Caco-2 (cell line): ENCODE measurements around the gene SNX12. TPM values are rescaled to one million over a fixed set of nuclear protein-coding genes. Genes with fewer than 3 reads are reported as not detected.

Experiments used
- BruUV-seq: library from RNA; stranded (reverse); fragments of 400-500 nt; replicated peaks from 2 replicates; lab custom pipeline; 2021; lab: Mats Ljungman, UMichigan
- CTCF ChIA-PET: fragments of 300-600 bp; sonication (Branson Sonifier 250); formaldehyde crosslinking; loops from one replicate; lab custom pipeline; 2022; ENCODE audit warnings: antibody characterized with exemption; lab: Charles Lee
- POLR2A ChIA-PET: fragments of 300-600 bp; sonication (Branson Sonifier 250); formaldehyde crosslinking; loops from one replicate; lab custom pipeline; 2022; ENCODE audit warnings: antibody characterized with exemption; lab: Charles Lee
- DNase-seq, 2 experiments: peaks; one replicate each; pipeline versions ENCODE4 v3.0.0 to v3.0.0-alpha.2; 2020 to 2022
- H3K27me3 ChIP-seq: replicated peaks from 2 replicates; pipeline ENCODE4 v1.6.0; 2011; ENCODE audit warnings: low read length; ENCODE audit not compliant: control insufficient read depth, insufficient read depth
- H3K36me3 ChIP-seq: 2 replicates; pipeline ENCODE4 v1.5.1; 2011; ENCODE audit warnings: low read length; ENCODE audit not compliant: control insufficient read depth, insufficient read depth
- H3K4me1 ChIP-seq: fragments of 250-450 bp; sonication (Bioruptor Pico); 2 replicates; pipeline ENCODE4 v1.5.1; 2020; ENCODE audit warnings: mild to moderate bottlenecking
- H3K4me3 ChIP-seq: 2 replicates; pipeline ENCODE4 v1.5.1; 2011; ENCODE audit warnings: low read depth, mild to moderate bottlenecking, control low read depth, low read length
- H3K9me3 ChIP-seq: fragments of 250-450 bp; sonication (Bioruptor Pico); 2 replicates; pipeline ENCODE4 v1.5.1; 2020; ENCODE audit warnings: mild to moderate bottlenecking, moderate library complexity
- H3K27ac Mint-ChIP-seq: one replicate; pipeline ENCODE4 v1.8.0; 2022; ENCODE audit warnings: mixed read lengths; ENCODE audit not compliant: unreplicated experiment
- H3K27me3 Mint-ChIP-seq: one replicate; pipeline ENCODE4 v1.8.0; 2022; ENCODE audit warnings: mixed read lengths; ENCODE audit not compliant: insufficient read depth, unreplicated experiment
- H3K36me3 Mint-ChIP-seq: one replicate; pipeline ENCODE4 v1.8.0; 2022; ENCODE audit warnings: mild to moderate bottlenecking, mixed read lengths; ENCODE audit not compliant: insufficient read depth, unreplicated experiment
- H3K4me1 Mint-ChIP-seq: one replicate; pipeline ENCODE4 v1.8.0; 2022; ENCODE audit warnings: low read depth, mixed read lengths; ENCODE audit not compliant: unreplicated experiment
- H3K4me3 Mint-ChIP-seq: one replicate; pipeline ENCODE4 v1.8.0; 2022; ENCODE audit warnings: mild to moderate bottlenecking, moderate library complexity, mixed read lengths; ENCODE audit not compliant: unreplicated experiment
- H3K9me3 Mint-ChIP-seq: one replicate; pipeline ENCODE4 v1.8.0; 2022; ENCODE audit warnings: mixed read lengths; ENCODE audit not compliant: unreplicated experiment
- intact Hi-C: fragments of 100-400 bp; cut with micrococcal nuclease; formaldehyde crosslinking; loops from one replicate; pipeline ENCODE4 v1.10.0; 2022; ENCODE audit not compliant: unreplicated experiment
- total RNA-seq: library from RNA; stranded (reverse); gene quantifications from 2 replicates; pipeline ENCODE4 v1.2.3, GENCODE V29; 2022
- TF ChIP-seq, protein P1 (sequence below), 2 experiments: fragments of 200-600 bp in 1 of 2; IDR thresholded peaks; 1 replicate in 1 of 2; 2 replicates in 1 of 2; pipeline versions ENCODE4 v1.5.1 to v1.8.0; 2011 to 2022; ENCODE audit warnings: antibody characterized with exemption in 1 of 2, control low read depth in 1 of 2, inconsistent platforms in 1 of 2, low read depth in 1 of 2, low read length in 1 of 2, mild to moderate bottlenecking in 1 of 2, moderate library complexity in 1 of 2; ENCODE audit not compliant: insufficient read depth in 1 of 2, severe bottlenecking in 1 of 2, unreplicated experiment in 1 of 2

The SNX12 gene
- total RNA-seq, 1 experiment from 2014 or later: 88.0 TPM

DNA sequence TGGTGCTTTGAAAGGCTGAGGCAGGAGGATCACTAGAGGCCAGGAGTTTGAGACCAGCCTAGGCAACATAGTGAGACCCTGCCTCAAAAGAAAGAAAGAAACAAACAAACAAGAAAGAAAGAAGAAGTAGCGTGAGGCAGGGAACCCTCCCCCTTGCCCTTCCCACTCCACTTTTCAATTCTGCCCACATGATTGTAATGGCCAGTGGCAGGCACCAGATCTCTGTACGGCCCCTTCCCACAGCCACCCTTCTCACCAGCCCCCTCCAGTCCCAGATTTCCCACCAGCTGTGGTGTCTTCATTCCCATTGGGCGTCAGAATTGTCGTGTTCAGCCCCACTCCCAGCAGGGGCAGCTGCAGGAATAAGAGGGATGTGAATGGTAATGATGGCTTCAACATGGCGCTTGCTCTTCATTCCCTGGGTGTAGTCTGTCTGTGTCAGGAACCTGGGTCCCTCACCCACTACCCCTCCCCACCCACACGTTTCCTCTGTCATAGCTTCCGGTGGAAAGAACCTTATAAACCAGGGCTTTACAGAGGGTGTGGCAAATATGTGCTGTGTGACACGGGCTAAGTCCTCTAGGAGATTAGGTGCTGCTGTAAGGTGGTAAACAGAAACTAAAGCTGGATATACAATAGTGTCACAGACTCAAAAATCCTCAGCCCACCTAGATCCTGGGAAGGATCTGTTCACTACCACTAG is 43.2 kb upstream of the SNX12 start, which contains the start of gene IL2RG:
Gene IL2RG (minus strand): TSS at position 437 of the 703 bp plus-strand sequence. CDS start 38 bp downstream, at position 399.
- Mint-ChIP-seq H3K36me3 (peaks cover 6% of the 10 kb centered on the region), H3K27me3 (no peaks in the 10 kb centered on the region)
- BruUV-seq: TSS peak; percentile 67

DNA sequence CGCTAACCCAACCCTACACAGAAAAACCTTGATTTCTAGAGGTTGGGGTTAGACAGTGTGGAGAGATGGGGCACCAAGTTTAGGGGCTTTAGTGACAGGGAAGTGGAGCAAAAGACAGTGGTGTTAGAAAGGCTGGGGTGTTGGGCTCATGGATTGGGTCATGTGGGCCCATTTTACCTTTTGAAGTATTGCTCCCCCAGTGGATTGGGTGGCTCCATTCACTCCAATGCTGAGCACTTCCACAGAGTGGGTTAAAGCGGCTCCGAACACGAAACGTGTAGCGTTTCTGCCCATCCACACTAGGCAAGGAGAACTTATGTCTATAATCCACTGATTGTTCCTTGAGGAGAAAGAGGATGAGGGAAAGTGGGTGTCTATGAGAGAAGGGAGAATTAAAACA is 40.9 kb upstream of the SNX12 start:
- Mint-ChIP-seq H3K9me3 (no peaks in the 10 kb centered on the region), H3K4me1 (peaks cover 27% of the 10 kb centered on the region), H3K4me3 (no peak overlapping the region), H3K36me3 (peaks cover 6% of the 10 kb centered on the region), H3K27me3 (no peaks in the 10 kb centered on the region), H3K27ac (no peak overlapping the region)
- TF ChIP-seq, protein P1, sequence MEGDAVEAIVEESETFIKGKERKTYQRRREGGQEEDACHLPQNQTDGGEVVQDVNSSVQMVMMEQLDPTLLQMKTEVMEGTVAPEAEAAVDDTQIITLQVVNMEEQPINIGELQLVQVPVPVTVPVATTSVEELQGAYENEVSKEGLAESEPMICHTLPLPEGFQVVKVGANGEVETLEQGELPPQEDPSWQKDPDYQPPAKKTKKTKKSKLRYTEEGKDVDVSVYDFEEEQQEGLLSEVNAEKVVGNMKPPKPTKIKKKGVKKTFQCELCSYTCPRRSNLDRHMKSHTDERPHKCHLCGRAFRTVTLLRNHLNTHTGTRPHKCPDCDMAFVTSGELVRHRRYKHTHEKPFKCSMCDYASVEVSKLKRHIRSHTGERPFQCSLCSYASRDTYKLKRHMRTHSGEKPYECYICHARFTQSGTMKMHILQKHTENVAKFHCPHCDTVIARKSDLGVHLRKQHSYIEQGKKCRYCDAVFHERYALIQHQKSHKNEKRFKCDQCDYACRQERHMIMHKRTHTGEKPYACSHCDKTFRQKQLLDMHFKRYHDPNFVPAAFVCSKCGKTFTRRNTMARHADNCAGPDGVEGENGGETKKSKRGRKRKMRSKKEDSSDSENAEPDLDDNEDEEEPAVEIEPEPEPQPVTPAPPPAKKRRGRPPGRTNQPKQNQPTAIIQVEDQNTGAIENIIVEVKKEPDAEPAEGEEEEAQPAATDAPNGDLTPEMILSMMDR (IDR thresholded peaks at IDR 0.05; ENCODE audit: insufficient read depth in 1 of 2, low read depth in 1 of 2, low read length in 1 of 2, severe bottlenecking in 1 of 2, unreplicated experiment in 1 of 2): no peak
- BruUV-seq: no TSS peak
- ChIA-PET POLR2A (no interaction called here), CTCF (no interaction called here)
- Histone ChIP-seq H3K4me1 (peaks cover 9% of the 10 kb centered on the region), H3K4me3 (no peak overlapping the region), H3K36me3 (no peaks in the 10 kb centered on the region), H3K27me3 (no peaks in the 10 kb centered on the region), H3K9me3 (no peaks in the 10 kb centered on the region)
- intact Hi-C loops: no loop called here
- DNase-seq: no peak

More for the DNA sequence above, 43.2 kb upstream of the SNX12 start, which contains the start of gene IL2RG:
- DNase-seq: peak; percentile 19 to 45
- TF ChIP-seq, protein P1 (IDR thresholded peaks at IDR 0.05; ENCODE audit: insufficient read depth in 1 of 2, low read depth in 1 of 2, low read length in 1 of 2, severe bottlenecking in 1 of 2, unreplicated experiment in 1 of 2): no peak
- H3K4me1 Mint-ChIP-seq: peaks cover 19% of the 10 kb centered on the region
- POLR2A ChIA-PET: interaction anchor here (0.9 kb wide), 1 partner anchor 28 kb away, joined by 3 read pairs; no protein-coding TSS in a partner anchor
- intact Hi-C loops: no loop called here
- CTCF ChIA-PET: interaction anchor here (0.8 kb wide), 1 partner anchor 9 kb away, joined by 3 read pairs; no protein-coding TSS in a partner anchor
- Histone ChIP-seq H3K36me3 (no peaks in the 10 kb centered on the region), H3K9me3 (no peaks in the 10 kb centered on the region), H3K4me1 (peaks cover 2% of the 10 kb centered on the region; the same call in 1 of the 2 replicates), H3K4me3 (peak within 1 kb of the TSS; percentile 18; the same call in 1 of the 2 replicates), H3K27me3 (no peaks in the 10 kb centered on the region)
- H3K9me3 Mint-ChIP-seq: no peaks in the 10 kb centered on the region
- H3K4me3 Mint-ChIP-seq: peak within 1 kb of the TSS; percentile 38
- H3K27ac Mint-ChIP-seq: peak within 1 kb of the TSS; percentile 71

DNA sequence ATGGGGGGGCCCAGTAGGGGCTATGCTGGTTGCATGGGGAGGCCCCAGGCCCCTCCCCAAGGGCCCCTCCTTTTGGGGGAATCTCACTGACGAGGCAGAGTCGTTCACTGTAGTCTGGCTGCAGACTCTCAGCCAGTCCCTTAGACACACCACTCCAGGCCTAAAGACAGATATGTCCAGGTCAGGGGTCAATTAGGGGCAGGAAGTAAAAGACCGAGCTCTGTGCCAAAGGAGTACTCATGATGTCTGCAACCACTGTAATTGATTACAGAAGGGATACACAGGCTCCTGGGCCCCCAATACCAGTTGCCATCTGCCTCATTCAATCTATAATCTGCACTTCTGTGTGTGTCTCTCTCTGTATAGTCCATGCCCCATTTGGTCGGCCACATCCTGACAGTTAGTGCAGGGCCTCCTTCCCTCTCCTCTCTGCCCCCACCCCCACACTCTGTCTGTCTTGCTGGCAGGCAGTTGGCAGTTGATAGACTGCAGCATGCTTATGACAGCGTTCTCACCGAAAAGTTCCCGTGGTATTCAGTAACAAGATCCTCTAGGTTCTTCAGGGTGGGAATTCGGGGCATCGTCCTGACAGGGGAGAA is 39.7 kb upstream of the SNX12 start:
- intact Hi-C loops: no loop called here
- H3K27me3 Mint-ChIP-seq: no peaks in the 10 kb centered on the region
- H3K36me3 ChIP-seq: no peaks in the 10 kb centered on the region
- H3K4me3 Mint-ChIP-seq: no peak overlapping the region
- H3K9me3 ChIP-seq: no peaks in the 10 kb centered on the region
- ChIA-PET CTCF (no interaction called here), POLR2A (interaction anchor here (0.5 kb wide), 1 partner anchor 11 kb away, joined by 4 read pairs; the partner anchor contains the start of gene MED12)
- peaks cover 31% of the 10 kb centered on the region for H3K4me1 Mint-ChIP-seq
- H3K36me3 Mint-ChIP-seq: peaks cover 6% of the 10 kb centered on the region
- TF ChIP-seq, protein P1 (IDR thresholded peaks at IDR 0.05; ENCODE audit: insufficient read depth in 1 of 2, low read depth in 1 of 2, low read length in 1 of 2, severe bottlenecking in 1 of 2, unreplicated experiment in 1 of 2): no peak
- no peak for DNase-seq
- H3K27me3 ChIP-seq: no peaks in the 10 kb centered on the region
- H3K9me3 Mint-ChIP-seq: no peaks in the 10 kb centered on the region
- H3K4me3 ChIP-seq: no peak overlapping the region
- peaks cover 9% of the 10 kb centered on the region for H3K4me1 ChIP-seq
- peak overlapping the region; percentile 57 for H3K27ac Mint-ChIP-seq
- no TSS peak for BruUV-seq
